GM12875 (cell line): ENCODE measurements around the gene NUDT7.

Experiments
- H3K4me3 ChIP-seq: one replicate; pipeline ENCODE4 v1.5.1; 2011; ENCODE audit warnings: low read depth, low read length, control low read depth
- TF ChIP-seq, protein P1 (sequence below): IDR thresholded peaks from 2 replicates; pipeline ENCODE4 v1.5.1; 2011; ENCODE audit warnings: low read depth, mild to moderate bottlenecking, control low read depth, inconsistent platforms, low read length, moderate library complexity, borderline replicate concordance; ENCODE audit not compliant: insufficient read depth

The NUDT7 gene

DNA sequence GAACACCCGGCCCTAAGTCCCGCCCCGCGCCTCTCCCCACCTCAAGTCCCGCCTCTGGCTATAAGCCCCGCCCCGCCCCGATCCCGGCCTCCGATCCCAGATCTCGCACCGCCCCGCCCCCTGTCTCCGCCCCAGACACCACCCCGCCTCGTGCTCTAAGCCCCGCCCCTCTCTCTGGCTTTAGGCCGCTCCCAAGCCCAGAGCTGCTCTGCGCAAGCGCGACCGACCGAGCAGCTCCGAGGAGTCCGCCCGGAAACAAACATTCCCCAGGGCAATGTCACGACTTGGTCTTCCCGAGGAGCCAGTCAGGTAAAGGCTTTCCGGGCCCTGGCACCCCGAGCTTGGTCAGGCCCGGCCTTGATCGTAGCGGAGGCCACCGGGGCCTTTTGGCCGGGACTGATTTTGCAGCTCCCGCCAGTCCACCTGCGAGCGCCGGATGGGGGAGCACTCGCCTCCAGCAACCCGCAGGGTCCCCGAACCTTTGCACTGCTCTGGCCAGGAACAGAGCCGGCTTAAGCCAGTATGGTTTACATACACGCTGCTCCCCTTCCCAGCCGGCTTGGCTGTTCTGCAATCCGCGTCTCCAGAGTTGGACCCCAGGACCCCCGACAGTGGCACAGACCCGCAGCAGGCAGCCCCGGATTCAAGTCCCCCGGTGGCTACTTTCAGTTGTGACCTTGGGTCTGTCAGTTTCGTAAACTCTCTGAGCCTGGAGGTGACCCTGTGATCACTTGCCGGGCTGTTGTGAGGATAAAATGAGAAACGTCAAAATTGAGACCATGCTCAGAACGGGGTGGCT lies at the start of gene NUDT7:
Gene NUDT7, plus strand, starts transcription at position 206 of the 799 bp plus-strand sequence. Its CDS starts 69 bp downstream, at position 275.
- TF ChIP-seq, protein P1, sequence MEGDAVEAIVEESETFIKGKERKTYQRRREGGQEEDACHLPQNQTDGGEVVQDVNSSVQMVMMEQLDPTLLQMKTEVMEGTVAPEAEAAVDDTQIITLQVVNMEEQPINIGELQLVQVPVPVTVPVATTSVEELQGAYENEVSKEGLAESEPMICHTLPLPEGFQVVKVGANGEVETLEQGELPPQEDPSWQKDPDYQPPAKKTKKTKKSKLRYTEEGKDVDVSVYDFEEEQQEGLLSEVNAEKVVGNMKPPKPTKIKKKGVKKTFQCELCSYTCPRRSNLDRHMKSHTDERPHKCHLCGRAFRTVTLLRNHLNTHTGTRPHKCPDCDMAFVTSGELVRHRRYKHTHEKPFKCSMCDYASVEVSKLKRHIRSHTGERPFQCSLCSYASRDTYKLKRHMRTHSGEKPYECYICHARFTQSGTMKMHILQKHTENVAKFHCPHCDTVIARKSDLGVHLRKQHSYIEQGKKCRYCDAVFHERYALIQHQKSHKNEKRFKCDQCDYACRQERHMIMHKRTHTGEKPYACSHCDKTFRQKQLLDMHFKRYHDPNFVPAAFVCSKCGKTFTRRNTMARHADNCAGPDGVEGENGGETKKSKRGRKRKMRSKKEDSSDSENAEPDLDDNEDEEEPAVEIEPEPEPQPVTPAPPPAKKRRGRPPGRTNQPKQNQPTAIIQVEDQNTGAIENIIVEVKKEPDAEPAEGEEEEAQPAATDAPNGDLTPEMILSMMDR, result peak; percentile 35; the same call in 1 of the 2 replicates
- H3K4me3 ChIP-seq, result peak within 1 kb of the TSS; percentile 60

GRCh38 chr16:77674888-77675287 lies 47.4 kb upstream of the NUDT7 start:
- H3K4me3 ChIP-seq, result no peak overlapping the region
- TF ChIP-seq, protein P1, result no peak

- TF ChIP-seq, protein P1, result peak; percentile 76
Measured at GRCh38 chr16:77675464-77676324, 46.6 kb upstream of the NUDT7 start.

DNA sequence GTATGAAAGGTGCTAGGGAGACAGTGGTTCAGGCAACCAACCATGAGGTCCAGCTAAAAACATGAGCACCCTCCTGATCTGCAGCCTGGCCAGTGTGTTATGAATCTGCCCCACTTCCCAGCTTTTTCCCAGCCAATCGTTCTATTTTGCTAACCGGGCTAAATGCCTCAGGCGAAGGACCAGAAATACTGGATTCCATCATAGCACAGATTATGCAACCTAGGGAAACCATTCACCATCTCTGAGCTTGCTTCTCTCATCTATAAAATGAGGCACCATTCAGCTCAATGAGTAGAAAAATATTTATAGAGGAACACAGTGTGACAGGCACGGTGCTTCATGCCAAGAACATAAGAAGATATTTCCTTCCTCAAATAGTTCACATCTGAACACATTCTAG lies 45.2 kb upstream of the NUDT7 start:
- TF ChIP-seq, protein P1, result no peak
- no peak overlapping the region for H3K4me3 ChIP-seq

More at GRCh38 chr16:77675464-77676324, 46.6 kb upstream of the NUDT7 start:
- H3K4me3 ChIP-seq, result no peak overlapping the region

DNA sequence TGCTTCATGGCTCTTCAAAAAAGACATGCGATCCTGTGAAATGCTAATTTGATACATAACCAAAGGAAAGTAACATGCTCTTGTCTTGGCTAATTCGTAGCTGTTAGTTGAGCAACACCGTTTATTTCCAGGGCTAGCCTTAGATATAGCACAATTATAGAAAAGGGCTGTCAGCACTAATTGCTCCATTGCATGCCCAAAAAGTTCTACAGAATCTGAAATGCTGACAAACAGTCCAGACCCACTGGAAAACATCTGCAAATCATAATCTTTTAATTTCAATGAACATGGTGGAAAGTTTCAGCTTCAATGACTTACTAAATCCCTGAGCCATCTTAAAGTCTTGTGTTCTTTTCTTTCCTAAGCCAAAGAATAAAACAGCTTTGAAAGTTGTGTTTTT lies 42.9 kb upstream of the NUDT7 start:
- TF ChIP-seq, protein P1, result no peak

GRCh38 chr16:77679901-77680300 lies 42.4 kb upstream of the NUDT7 start:
- TF ChIP-seq, protein P1, result no peak
- H3K4me3 ChIP-seq, result no peak overlapping the region

More for the DNA sequence above, 42.9 kb upstream of the NUDT7 start:
- H3K4me3 ChIP-seq, result no peak overlapping the region
